ENCODE measurements around the gene CLEC20A. TPM values are rescaled to one million over a fixed set of nuclear protein-coding genes. Genes with fewer than 3 reads are reported as not detected.

Gene CLEC20A
- total RNA-seq, 2 donors from 2014 or later, result not detected

- H3K27ac Mint-ChIP-seq, result no peak overlapping the region
- peak; percentile 55 for ATAC-seq
Observed at GRCh38 chr1:178501705-178502329, 5.1 kb upstream of the CLEC20A start.

GRCh38 chr1:178500936-178501554 lies 4.3 kb upstream of the CLEC20A start:
- H3K9me3 ChIP-seq (ENCODE audit: control insufficient read depth, low read length, poor library complexity, severe bottlenecking), result no peaks in the 10 kb centered on the region
- no peak for DNase-seq
- no peak overlapping the region for H3K27ac Mint-ChIP-seq
- H3K36me3 Mint-ChIP-seq (ENCODE audit: low read depth), result peaks cover 5% of the 10 kb centered on the region
- no peak for ATAC-seq
- H3K27me3 Mint-ChIP-seq, result peaks cover 33% of the 10 kb centered on the region
- H3K4me3 Mint-ChIP-seq, result no peak overlapping the region
- H3K4me1 Mint-ChIP-seq, result peaks cover 2% of the 10 kb centered on the region

More at GRCh38 chr1:178501705-178502329, 5.1 kb upstream of the CLEC20A start:
- H3K27me3 Mint-ChIP-seq, result peaks cover 36% of the 10 kb centered on the region
- no peak overlapping the region for H3K4me3 Mint-ChIP-seq
- H3K4me1 Mint-ChIP-seq, result peaks cover 2% of the 10 kb centered on the region
- H3K9me3 ChIP-seq (ENCODE audit: control insufficient read depth, low read length, poor library complexity, severe bottlenecking), result no peaks in the 10 kb centered on the region
- peaks cover 5% of the 10 kb centered on the region for H3K36me3 Mint-ChIP-seq (ENCODE audit: low read depth)
- DNase-seq, result peak in 1 of 3 donors; percentile 21

GRCh38 chr1:178500091-178500770 lies 3.5 kb upstream of the CLEC20A start:
- Mint-ChIP-seq H3K4me3 (no peak overlapping the region), H3K36me3 (ENCODE audit: low read depth) (peaks cover 5% of the 10 kb centered on the region), H3K27ac (no peak overlapping the region), H3K4me1 (peaks cover 2% of the 10 kb centered on the region), H3K27me3 (peaks cover 32% of the 10 kb centered on the region)
- H3K9me3 ChIP-seq (ENCODE audit: control insufficient read depth, low read length, poor library complexity, severe bottlenecking), result no peaks in the 10 kb centered on the region
- DNase-seq, result no peak
- ATAC-seq, result no peak

GRCh38 chr1:178498896-178499675 lies 2.3 kb upstream of the CLEC20A start:
- no peak overlapping the region for H3K4me3 Mint-ChIP-seq
- ATAC-seq (no peak), DNase-seq (no peak)
- peaks cover 6% of the 10 kb centered on the region for H3K4me1 Mint-ChIP-seq
- peaks cover 3% of the 10 kb centered on the region for H3K36me3 Mint-ChIP-seq (ENCODE audit: low read depth)
- H3K9me3 ChIP-seq (ENCODE audit: control insufficient read depth, low read length, poor library complexity, severe bottlenecking), result no peaks in the 10 kb centered on the region
- peaks cover 37% of the 10 kb centered on the region for H3K27me3 Mint-ChIP-seq
- no peak overlapping the region for H3K27ac Mint-ChIP-seq

GRCh38 chr1:178497903-178498478 lies 1.2 kb upstream of the CLEC20A start:
- no peaks in the 10 kb centered on the region for H3K36me3 Mint-ChIP-seq (ENCODE audit: low read depth)
- DNase-seq, result no peak
- no peak overlapping the region for H3K27ac Mint-ChIP-seq
- peaks cover 26% of the 10 kb centered on the region for H3K27me3 Mint-ChIP-seq
- no peaks in the 10 kb centered on the region for H3K9me3 ChIP-seq (ENCODE audit: control insufficient read depth, low read length, poor library complexity, severe bottlenecking)
- peaks cover 6% of the 10 kb centered on the region for H3K4me1 Mint-ChIP-seq
- no peak for ATAC-seq
- no peak overlapping the region for H3K4me3 Mint-ChIP-seq

- Mint-ChIP-seq H3K27ac (no peak overlapping the region), H3K4me3 (no peak overlapping the region), H3K27me3 (peaks cover 8% of the 10 kb centered on the region), H3K36me3 (ENCODE audit: low read depth) (no peaks in the 10 kb centered on the region), H3K4me1 (peaks cover 6% of the 10 kb centered on the region)
- ATAC-seq, result no peak
- no peaks in the 10 kb centered on the region for H3K9me3 ChIP-seq (ENCODE audit: control insufficient read depth, low read length, poor library complexity, severe bottlenecking)
- no peak for DNase-seq
Observed at GRCh38 chr1:178495741-178496409, 889 bp downstream of the CLEC20A start.

- ATAC-seq, result no peak
- no peaks in the 10 kb centered on the region for H3K36me3 Mint-ChIP-seq (ENCODE audit: low read depth)
Observed at GRCh38 chr1:178495158-178495557, 1.6 kb downstream of the CLEC20A start.

GRCh38 chr1:178494569-178494971 lies 2.2 kb downstream of the CLEC20A start:
- no peak for ATAC-seq

More at GRCh38 chr1:178495158-178495557, 1.6 kb downstream of the CLEC20A start:
- Mint-ChIP-seq H3K27me3 (peaks cover 11% of the 10 kb centered on the region), H3K27ac (no peak overlapping the region), H3K4me3 (no peak overlapping the region), H3K4me1 (peaks cover 6% of the 10 kb centered on the region)
- H3K9me3 ChIP-seq (ENCODE audit: control insufficient read depth, low read length, poor library complexity, severe bottlenecking), result no peaks in the 10 kb centered on the region
- DNase-seq, result no peak

GRCh38 chr1:178493301-178493741 lies 3.4 kb downstream of the CLEC20A start:
- no peaks in the 10 kb centered on the region for H3K36me3 Mint-ChIP-seq (ENCODE audit: low read depth)
- no peak overlapping the region for H3K27ac Mint-ChIP-seq
- H3K4me3 Mint-ChIP-seq, result no peak overlapping the region
- no peaks in the 10 kb centered on the region for H3K9me3 ChIP-seq (ENCODE audit: control insufficient read depth, low read length, poor library complexity, severe bottlenecking)
- DNase-seq, result no peak
- ATAC-seq, result no peak
- H3K27me3 Mint-ChIP-seq, result peaks cover 18% of the 10 kb centered on the region
- peaks cover 4% of the 10 kb centered on the region for H3K4me1 Mint-ChIP-seq

More at GRCh38 chr1:178494569-178494971, 2.2 kb downstream of the CLEC20A start:
- Mint-ChIP-seq H3K36me3 (ENCODE audit: low read depth) (no peaks in the 10 kb centered on the region), H3K27me3 (peaks cover 12% of the 10 kb centered on the region), H3K4me1 (peaks cover 3% of the 10 kb centered on the region), H3K27ac (no peak overlapping the region), H3K4me3 (no peak overlapping the region)
- no peaks in the 10 kb centered on the region for H3K9me3 ChIP-seq (ENCODE audit: control insufficient read depth, low read length, poor library complexity, severe bottlenecking)
- no peak for DNase-seq

GRCh38 chr1:178492341-178492740 lies 4.4 kb downstream of the CLEC20A start:
- ATAC-seq (no peak), DNase-seq (no peak)
- H3K4me1 Mint-ChIP-seq, result peaks cover 5% of the 10 kb centered on the region
- H3K9me3 ChIP-seq (ENCODE audit: control insufficient read depth, low read length, poor library complexity, severe bottlenecking), result no peaks in the 10 kb centered on the region
- peaks cover 28% of the 10 kb centered on the region for H3K27me3 Mint-ChIP-seq
- no peaks in the 10 kb centered on the region for H3K36me3 Mint-ChIP-seq (ENCODE audit: low read depth)
- H3K4me3 Mint-ChIP-seq, result no peak overlapping the region
- no peak overlapping the region for H3K27ac Mint-ChIP-seq

GRCh38 chr1:178491721-178492120 lies 5.0 kb downstream of the CLEC20A start:
- DNase-seq (no peak), ATAC-seq (no peak)
- H3K27me3 Mint-ChIP-seq, result peaks cover 31% of the 10 kb centered on the region
- H3K36me3 Mint-ChIP-seq (ENCODE audit: low read depth), result no peaks in the 10 kb centered on the region
- H3K4me1 Mint-ChIP-seq, result peaks cover 5% of the 10 kb centered on the region
- no peak overlapping the region for H3K4me3 Mint-ChIP-seq
- H3K27ac Mint-ChIP-seq, result no peak overlapping the region
- no peaks in the 10 kb centered on the region for H3K9me3 ChIP-seq (ENCODE audit: control insufficient read depth, low read length, poor library complexity, severe bottlenecking)

GRCh38 chr1:178490967-178491366 lies 5.8 kb downstream of the CLEC20A start:
- ATAC-seq (no peak), DNase-seq (no peak)
- no peaks in the 10 kb centered on the region for H3K9me3 ChIP-seq (ENCODE audit: control insufficient read depth, low read length, poor library complexity, severe bottlenecking)
- Mint-ChIP-seq H3K4me1 (peaks cover 5% of the 10 kb centered on the region), H3K36me3 (ENCODE audit: low read depth) (no peaks in the 10 kb centered on the region), H3K4me3 (no peak overlapping the region), H3K27me3 (peaks cover 31% of the 10 kb centered on the region), H3K27ac (no peak overlapping the region)
